Measurements from ENCODE around the gene DERA.
"Not testable (repeated sequence)": the region's sequence is repeated elsewhere in the genome, so short reads cannot be mapped to it uniquely, and the experiment has no call there.

The DERA gene

DNA sequence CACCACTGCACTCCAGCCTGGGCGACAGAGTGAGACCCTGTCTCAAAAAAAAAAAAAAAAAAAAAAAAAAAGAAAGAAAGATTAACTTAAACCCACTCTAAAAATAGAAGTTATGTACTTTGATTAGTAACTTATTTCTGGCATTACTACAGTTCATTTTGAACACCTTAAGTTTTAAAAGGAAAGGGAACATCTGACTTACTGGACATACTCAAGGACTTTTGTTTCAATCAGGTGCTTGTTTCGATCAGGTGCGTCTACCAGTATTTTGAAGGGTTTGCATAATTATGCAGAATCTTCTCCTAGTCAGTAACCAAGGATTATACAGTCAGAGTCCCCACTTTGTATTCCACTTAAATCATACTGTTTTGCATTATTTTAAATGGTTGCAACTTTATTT lies 105.6 kb downstream of the DERA start:
- no peak for DNase-seq

DNA sequence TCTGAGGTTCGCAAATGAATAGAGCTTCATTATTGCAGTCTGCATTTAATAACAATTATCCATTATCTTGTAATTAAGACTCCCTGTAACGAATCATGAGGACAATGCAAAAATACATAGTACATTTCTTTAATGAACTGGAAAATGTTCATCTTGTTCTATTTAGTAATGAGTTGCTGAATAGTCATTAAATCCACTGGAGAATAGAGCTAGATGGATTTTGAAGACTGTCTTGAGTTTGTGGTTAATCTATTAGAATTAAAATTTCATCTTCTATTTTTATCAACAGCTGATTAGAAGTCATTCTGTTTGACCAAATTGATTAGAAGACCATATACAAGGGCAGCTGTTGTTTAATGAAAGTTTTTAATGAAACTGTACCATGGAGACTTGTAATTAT lies 107.2 kb downstream of the DERA start:
- DNase-seq = no peak

DNA sequence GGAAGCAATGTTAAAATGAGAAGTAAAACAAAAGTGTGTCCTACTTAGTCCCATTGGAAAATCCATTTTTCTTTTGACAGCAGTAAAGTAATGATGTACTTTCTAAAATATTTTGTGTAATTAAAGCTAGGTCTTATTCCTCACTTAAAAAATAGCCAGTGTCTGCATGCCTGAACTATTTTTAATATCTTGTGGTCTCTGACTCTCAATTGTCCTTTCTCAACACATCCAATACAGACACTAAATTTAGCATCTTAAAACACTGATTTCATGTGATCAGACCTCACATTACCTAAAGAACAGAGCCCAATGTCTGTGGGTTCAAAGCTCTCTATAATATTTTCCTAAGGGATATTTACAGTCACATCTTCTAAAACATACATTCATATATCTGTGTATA lies 108.0 kb downstream of the DERA start:
- no peak for DNase-seq

- DNase-seq = peak; percentile 13
Measured at GRCh38 chr12:16020031-16020430, 108.9 kb downstream of the DERA start.

DNA sequence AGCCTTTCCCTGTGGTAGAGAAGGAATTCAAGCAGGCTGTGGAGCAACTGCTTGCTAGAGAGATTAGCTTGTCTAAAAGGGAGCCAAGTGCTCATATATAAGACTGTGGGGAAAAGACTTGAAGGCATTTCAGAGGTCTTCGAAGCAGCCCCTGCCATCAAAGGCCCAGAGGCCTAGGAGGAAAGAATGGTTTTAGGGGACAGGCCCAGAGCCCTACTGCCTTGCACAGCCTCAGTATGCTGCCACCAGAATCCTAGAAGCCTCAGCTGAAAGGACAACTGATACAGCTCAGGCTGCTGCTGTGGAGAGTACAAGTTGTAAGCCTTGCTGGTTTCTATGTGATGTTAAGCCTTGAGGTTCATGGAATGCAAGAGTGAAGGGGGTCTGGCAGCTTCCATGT lies 109.9 kb downstream of the DERA start:
- DNase-seq = no peak

DNA sequence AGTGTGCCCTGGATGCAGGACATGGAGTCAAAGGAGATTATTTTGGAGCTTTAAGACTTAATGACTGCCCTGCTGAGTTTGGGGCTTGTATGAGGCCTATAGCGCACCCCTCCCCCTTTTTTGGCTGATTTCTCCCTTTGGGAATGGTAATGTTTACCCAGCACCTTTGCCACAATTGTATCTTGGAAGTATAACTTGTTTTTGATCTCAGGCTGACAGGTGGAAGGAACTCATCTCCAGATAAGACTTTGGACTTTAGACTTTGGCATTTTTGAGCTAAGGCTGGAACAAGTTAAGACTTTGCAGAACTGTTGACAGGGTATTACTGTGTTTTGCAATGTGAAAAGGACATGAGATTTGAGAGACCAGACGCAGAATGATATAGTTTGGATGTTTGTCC lies 110.5 kb downstream of the DERA start:
- no peak for DNase-seq

DNA sequence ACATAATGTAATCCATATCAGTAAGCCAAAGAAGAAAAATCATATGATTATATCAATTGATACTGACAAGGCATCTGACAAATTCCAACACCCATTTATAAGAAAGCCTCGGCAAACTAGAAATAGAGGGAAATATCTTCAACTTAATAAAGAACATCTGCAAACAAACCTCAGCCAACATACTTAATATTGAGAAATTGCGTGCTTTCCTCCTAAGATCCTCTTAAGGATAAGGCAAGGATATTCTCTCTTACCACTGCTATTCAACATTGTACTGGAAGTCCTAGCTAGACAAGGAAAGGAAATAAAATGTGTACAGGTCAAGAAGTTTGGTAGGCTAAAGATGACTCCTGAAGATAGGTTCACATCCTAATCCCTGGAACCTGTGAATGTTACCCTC lies 115.9 kb downstream of the DERA start:
- DNase-seq = no peak

- DNase-seq = no peak
Measured at GRCh38 chr12:16030744-16031143, 119.6 kb downstream of the DERA start.

GRCh38 chr12:16034136-16034817 lies 123.1 kb downstream of the DERA start:
- DNase-seq = no peak

- no peak for DNase-seq
Measured at GRCh38 chr12:16036073-16036472, 124.9 kb downstream of the DERA start.

GRCh38 chr12:16037533-16037932 lies 126.4 kb downstream of the DERA start:
- no peak for DNase-seq

GRCh38 chr12:16043480-16043879 lies 132.3 kb downstream of the DERA start:
- no peak for DNase-seq

DNA sequence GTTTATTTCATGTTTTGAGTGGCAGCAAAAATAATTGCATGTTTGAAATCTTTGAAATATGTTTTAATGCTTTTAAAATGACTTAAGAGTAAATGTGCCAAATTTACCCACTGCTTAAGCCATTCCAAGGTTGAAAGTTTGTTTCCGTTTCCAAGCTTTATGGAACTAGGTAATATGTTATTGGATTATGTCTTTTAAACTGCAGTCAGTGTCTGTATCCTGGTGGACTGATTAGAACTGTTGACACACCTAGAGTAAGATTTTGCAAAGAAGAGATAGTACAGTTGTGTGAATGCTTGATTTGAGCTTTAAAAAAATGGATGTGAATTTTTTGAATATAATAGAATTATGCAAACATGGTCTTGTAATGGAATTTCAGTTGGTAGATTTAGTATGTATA lies 135.1 kb downstream of the DERA start:
- no peak for DNase-seq

DNA sequence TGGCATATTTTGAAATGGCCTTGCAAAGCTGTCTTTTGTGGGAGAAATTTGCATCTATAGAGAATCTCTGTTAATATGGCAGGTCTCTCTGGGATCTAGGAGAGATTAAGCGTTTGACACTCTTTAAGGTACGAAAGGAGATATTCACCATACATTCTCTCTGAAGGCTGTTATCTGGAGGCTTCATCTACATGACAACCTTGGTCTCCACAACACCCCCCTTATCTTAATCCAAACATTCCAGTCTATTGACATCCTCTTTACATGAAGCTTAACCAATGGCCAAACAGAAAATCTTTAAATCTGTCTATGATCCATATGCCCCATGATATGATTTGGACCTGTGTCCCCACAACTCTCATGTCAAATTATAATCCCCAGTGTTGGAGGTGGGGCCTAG lies 137.4 kb downstream of the DERA start:
- DNase-seq = no peak

DNA sequence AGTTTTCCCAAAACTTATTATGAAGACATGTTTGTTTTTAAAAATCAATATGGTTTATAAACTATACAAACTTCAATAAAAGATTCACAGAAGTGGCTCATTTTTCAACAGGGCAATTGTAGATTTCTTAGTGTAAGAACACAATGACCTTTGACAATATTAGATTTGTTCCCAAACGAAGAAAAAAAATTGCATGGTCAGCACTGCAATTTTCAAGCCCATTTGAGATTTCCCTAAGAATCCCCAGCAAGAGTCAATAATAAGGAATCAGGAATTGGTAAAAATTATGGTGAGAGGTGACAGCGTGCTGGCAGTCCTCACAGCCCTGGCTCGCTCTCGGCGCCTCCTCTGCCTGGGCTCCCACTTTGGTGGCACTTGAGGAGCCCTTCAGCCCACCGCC lies 145.8 kb downstream of the DERA start:
- no peak for DNase-seq

DNA sequence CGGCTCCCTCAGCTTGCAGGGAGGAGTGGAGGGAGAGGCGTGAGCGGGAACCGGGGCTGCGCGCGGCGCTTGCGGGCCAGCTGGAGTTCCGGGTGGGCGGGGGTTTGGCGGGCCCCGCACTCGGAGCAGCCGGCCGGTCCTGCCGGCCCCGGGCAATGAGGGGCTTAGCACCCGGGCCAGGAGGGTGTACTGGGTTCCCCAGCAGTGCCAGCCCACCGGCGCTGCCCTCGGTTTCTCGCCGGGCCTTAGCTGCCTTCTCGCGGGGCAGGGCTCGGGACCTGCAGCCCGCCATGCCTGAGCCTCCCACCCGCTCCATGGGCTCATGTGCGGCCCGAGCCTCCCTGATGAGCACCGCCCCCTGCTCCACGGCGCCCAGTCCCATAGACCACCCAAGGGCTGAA lies 146.2 kb downstream of the DERA start:
- not testable (repeated sequence) for DNase-seq

GRCh38 chr12:16062611-16063010 lies 151.5 kb downstream of the DERA start:
- DNase-seq = peak; percentile 31

DNA sequence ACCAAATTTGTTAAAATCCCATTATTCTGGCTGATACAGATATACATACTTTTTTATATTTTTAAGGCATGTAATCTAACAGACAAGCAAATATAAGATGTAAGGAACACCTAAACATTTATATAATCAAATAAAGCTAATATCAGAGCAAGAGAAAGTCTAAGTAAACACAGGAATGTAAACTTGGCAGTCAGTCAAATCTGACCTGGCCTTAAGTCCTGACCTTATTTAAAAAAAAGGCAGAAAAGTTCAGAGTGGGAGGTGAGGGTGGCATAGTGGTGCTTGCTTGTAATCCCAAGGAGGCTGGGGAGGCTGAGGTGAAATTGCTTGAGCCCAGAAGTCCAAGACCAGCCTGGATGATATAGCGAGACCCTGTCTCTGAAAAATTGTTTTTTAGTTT lies 152.6 kb downstream of the DERA start:
- no peak for DNase-seq

DNA sequence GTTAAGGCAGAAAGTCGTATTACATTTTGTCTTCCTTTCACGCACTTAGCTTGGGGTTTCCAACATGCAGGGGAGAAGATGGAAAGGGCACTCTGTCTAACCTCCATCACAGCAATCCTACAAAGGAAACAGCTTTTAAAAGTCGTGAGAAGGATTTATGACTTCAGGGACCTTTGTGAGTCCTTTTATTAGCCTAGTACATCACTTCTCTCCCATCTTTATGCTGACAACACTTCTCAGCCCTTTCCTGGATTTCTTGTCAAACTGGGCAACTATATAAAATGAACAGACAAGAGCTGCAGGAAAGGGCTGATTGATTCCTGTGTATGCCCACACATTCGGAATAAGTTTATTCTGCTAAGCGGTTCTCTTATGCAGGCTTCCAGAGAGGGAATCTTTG lies 159.0 kb downstream of the DERA start:
- DNase-seq = no peak

DNA sequence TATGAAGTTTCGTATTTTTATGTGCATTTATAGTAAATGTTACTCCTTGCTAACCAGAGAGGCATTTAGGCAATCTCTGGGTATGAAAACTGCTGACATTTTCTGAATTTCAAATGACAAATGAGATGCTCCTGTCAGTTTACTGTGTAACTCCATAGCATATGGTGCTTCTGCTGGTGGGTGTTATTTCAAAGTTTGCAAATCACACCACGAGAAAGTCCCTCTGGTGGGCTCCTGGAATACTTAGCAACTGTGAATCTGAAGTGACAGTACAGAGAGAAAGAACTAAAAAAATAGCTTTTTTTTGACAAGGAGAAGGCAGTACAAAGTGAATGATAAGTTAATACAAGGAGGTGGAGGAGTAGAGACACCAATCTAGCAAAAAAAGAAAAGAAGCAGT lies 161.5 kb downstream of the DERA start:
- DNase-seq = no peak

DNA sequence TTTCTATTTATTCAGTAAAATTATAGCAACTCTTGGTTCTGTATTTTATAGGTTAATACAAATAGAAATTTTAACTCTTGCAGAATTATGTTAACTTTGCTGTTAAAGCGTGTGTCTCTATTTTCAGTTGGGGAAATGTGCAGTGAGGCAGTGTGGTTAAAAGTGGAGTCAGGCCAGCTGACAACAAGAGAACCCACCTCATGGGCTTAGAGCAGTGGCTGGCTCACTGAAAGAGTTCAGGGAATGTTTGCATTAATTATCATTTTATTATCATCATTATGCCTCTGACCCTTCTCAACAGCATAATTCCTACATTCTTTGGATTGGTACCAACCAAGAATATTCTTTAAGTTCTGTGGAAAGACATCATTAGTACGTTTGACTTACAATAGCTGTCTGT lies 163.8 kb downstream of the DERA start:
- no peak for DNase-seq

DNA sequence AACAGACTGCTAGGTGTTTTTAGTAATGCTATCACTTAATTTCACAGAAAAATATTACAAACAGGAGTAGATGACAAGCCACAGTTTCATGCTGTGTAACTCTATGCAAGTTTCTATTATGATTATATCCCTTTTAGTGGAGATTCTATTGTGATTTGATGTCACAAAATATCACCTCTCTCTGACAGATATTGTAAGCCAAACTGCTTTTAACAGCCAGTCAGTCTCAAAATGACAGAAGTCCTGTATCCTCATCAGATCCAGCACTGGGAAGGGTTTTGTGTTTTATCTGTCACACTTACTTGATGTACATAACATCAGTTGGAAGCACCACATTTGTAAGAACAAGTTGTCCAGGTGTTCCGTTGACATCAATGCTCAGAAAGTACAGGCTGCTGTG lies 164.8 kb downstream of the DERA start:
- DNase-seq = no peak

DNA sequence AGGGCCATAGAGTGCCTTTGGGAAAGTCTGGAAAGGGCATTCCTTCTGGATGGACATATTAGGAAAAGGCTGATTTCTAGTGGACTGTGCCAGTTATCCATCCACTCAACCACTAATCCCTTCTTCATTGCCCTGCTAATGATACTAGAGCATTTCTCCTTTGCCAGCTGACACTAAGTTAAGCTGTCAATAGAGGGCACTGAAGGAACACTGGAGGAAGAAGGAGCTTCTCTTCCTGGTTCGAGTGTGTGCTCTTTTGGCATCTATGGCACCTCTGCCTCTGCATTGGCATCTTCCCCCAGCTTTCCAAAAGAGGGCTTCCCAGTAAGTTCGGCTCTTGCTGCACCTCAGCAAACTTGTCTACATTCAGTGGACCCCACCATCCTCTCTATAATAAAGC lies 165.4 kb downstream of the DERA start:
- DNase-seq = peak; percentile 72

GRCh38 chr12:16076970-16077522 lies 165.9 kb downstream of the DERA start:
- no peak for DNase-seq

DNA sequence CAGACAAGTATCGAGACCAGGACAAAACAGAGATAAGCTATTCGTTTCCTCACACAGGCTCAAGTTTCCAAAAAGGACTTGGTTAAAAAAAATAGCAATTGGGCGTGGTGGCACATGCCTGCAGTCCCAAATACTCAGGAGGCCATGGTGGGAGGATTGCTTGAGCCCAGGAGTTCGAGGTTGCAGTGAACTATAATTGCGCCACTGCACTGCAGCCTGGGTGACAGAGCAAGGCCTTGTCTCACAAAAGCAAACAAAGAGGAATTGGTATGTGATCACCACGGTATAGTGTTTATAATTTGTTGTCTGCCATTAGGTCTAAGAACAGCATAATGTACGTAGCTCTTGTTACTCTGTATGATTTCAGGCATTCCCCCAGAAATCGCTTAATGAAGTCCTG lies 175.3 kb downstream of the DERA start:
- no peak for DNase-seq
